GM21390 (cell line): ENCODE measurements around the gene RPRM.
"Not testable (repeated sequence)": the region's sequence is repeated elsewhere in the genome, so short reads cannot be mapped to it uniquely, and the experiment has no call there.

Experiments used
- ATAC-seq: cut with Tn5 transposase; IDR thresholded peaks from one replicate; pipeline ENCODE4 v1.9.1; 2021; ENCODE audit not compliant: unreplicated experiment

Gene RPRM

GRCh38 chr2:153461453-153461852 is 17.1 kb downstream of the RPRM start:
- no peak for ATAC-seq

- ATAC-seq = no peak
These were observed 22.7 kb downstream of the RPRM start for GRCh38 chr2:153455861-153456260.

GRCh38 chr2:153455403-153455802 is 23.2 kb downstream of the RPRM start:
- ATAC-seq = no peak

GRCh38 chr2:153451611-153452010 is 27.0 kb downstream of the RPRM start:
- no peak for ATAC-seq

- ATAC-seq = no peak
These were observed 35.5 kb downstream of the RPRM start for GRCh38 chr2:153443106-153443505.

- ATAC-seq = not testable (repeated sequence)
These were observed 35.9 kb downstream of the RPRM start for GRCh38 chr2:153442616-153443015.

- not testable (repeated sequence) for ATAC-seq
These were observed 38.5 kb downstream of the RPRM start for GRCh38 chr2:153440090-153440489.

GRCh38 chr2:153433403-153433802 is 45.2 kb downstream of the RPRM start:
- ATAC-seq = no peak

GRCh38 chr2:153432381-153432780 is 46.2 kb downstream of the RPRM start:
- no peak for ATAC-seq

- no peak for ATAC-seq
These were observed 47.4 kb downstream of the RPRM start for GRCh38 chr2:153431114-153431513.
